Measurements from ENCODE around the gene BPIFB2. TPM values are rescaled to one million over a fixed set of nuclear protein-coding genes. Genes with fewer than 3 reads are reported as not detected.

The BPIFB2 gene
- total and polyA plus RNA-seq, 7 experiments from 2014 or later = not detected

DNA sequence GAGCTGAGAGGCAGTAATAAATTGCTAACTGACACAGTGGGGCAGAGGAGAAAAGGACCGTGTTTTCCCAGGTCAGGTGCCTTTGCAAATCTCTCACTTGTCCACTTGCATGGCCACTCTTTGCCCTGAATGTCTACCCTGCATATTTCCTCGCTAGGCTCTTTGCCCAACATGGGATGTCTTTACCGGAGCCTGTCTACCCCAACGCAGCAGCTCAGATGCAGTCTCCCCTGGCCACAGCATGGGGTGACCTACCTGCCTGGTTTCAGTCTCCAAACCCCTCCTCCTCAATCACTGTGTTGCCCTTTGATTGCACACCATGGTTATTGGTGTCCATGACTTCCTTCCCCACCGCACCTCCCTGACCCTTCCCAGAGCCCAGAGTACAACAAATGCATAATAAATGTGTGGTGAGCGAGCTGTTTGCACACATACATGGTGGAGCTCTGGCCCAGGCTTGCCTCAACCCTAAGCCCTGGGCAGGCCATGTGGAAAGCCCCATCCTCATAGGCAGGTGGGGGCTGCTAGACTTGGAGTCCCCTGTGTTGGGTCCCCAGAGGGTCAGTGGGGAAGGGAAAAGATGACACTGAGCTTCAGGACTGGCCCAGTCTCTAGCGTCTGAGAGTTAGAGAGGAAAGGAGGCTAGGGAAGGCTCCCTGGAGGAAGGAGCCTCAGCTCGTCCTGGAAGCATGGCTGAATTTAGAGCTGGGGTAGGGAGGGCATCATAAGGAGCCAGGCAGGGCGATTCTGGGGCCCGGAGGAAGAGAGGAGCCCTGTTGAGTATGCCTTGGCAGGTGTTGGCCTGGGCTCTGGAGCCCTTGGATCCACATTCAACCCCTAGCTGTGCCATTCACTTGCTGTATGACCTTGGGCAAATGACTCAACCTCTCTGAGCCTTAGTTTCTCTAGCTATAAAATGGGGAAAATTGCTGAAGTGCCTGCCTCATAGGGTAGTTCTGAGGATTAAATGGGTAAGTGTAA lies 19.6 kb downstream of the BPIFB2 start:
- H3K4me1 Mint-ChIP-seq = peaks cover 0 to 3% (median 0%) of the 10 kb centered on the region in 7 donors
- POLR2A ChIA-PET = no interaction called here
- CTCF ChIA-PET = no interaction called here

DNA sequence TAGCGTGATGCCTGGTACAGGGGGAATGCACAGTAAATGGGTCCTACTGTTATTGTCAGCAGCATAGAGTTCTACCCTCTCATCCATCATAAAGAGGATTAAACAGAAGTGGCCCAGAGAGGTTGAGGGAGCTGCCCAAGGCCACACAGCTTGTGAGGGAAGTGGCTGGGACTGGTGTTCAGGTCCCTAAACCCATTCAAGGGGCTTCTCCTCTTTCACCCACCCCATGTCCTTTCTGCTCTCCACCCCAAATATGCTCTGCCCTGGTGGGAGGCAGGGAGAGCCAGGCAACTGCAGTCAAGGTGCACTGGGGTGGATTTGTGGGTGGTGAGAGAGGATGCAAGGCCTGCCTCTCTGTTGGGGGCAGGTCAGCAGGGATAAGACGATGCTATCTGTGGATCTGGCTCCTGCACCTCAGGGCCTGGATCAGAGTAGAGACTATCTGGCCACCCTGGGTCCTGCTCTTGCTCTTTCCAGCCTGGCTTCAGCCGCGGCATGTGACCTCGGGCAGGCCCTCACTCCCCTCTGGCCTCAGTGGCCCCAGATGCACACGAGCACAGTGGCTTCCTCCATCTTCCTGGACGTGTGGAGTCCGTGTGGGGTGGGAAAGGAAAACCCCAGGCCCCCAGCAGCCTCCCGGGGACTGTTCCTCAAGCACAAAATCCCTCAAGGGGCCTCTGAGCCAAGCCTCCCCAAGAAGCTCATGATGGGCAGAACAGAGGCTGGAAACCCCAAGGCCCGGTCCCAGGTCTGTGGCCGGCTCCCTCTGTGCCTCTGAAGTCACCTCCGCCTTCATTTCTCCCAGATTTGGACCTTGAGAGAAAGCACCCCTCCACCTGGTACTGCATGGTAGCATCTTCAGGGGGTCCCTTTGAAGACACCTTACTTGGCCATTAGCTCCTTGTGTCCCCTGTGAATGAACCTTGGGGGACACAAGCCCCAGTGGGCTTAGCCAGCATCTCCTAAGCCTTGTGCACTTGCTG lies 20.6 kb downstream of the BPIFB2 start:
- ChIA-PET POLR2A (no interaction called here), CTCF (no interaction called here)
- peaks cover 0 to 9% (median 1%) of the 10 kb centered on the region in 11 donors for H3K9me3 Mint-ChIP-seq
- H3K27ac ChIP-seq (ENCODE audit: low read depth, low read length) = no peak overlapping the region
- H3K9me3 ChIP-seq (ENCODE audit: control insufficient read depth in 2 of 3, low read length in 3 of 3) = peaks cover 0 to 4% (median 0%) of the 10 kb centered on the region in 3 experiments
- H3K27ac Mint-ChIP-seq = peak overlapping the region in 1 of 9 donors; percentile 22
- DNase-seq (no peak), ATAC-seq (no peak)
- peaks cover 0 to 5% (median 0%) of the 10 kb centered on the region in 7 donors for H3K4me1 Mint-ChIP-seq
- intact Hi-C loops (cut with micrococcal nuclease) = no loop called here
- H3K4me3 ChIP-seq (ENCODE audit: low read length) = no peak overlapping the region
- H3K27me3 ChIP-seq (ENCODE audit: control insufficient read depth in 2 of 2, insufficient read depth in 2 of 2, low read length in 2 of 2) = no peaks in the 10 kb centered on the region
- H3K4me3 Mint-ChIP-seq = no peak overlapping the region
- peaks cover 0 to 7% (median 1%) of the 10 kb centered on the region in 5 donors for H3K36me3 Mint-ChIP-seq
- H3K27me3 Mint-ChIP-seq = no peaks in the 10 kb centered on the region
- no peaks in the 10 kb centered on the region for H3K36me3 ChIP-seq (ENCODE audit: control insufficient read depth in 2 of 3, insufficient read depth in 3 of 3, low read length in 3 of 3)
- H3K4me1 ChIP-seq (ENCODE audit: control insufficient read depth in 2 of 2, insufficient read depth in 2 of 2, low read length in 2 of 2) = no peaks in the 10 kb centered on the region

More for the DNA sequence above, 19.6 kb downstream of the BPIFB2 start:
- intact Hi-C loops (cut with micrococcal nuclease) = no loop called here
- Mint-ChIP-seq H3K36me3 (no peaks in the 10 kb centered on the region), H3K27ac (no peak overlapping the region), H3K4me3 (no peak overlapping the region), H3K27me3 (no peaks in the 10 kb centered on the region), H3K9me3 (no peaks in the 10 kb centered on the region)
- Histone ChIP-seq H3K4me3 (ENCODE audit: low read length) (no peak overlapping the region), H3K9me3 (ENCODE audit: control insufficient read depth in 2 of 3, low read length in 3 of 3) (no peaks in the 10 kb centered on the region), H3K27ac (ENCODE audit: low read depth, low read length) (no peak overlapping the region), H3K27me3 (ENCODE audit: control insufficient read depth in 2 of 2, insufficient read depth in 2 of 2, low read length in 2 of 2) (no peaks in the 10 kb centered on the region), H3K4me1 (ENCODE audit: control insufficient read depth in 2 of 2, insufficient read depth in 2 of 2, low read length in 2 of 2) (no peaks in the 10 kb centered on the region), H3K36me3 (ENCODE audit: control insufficient read depth in 2 of 3, insufficient read depth in 3 of 3, low read length in 3 of 3) (no peaks in the 10 kb centered on the region)
- no peak for DNase-seq
- no peak for ATAC-seq

DNA sequence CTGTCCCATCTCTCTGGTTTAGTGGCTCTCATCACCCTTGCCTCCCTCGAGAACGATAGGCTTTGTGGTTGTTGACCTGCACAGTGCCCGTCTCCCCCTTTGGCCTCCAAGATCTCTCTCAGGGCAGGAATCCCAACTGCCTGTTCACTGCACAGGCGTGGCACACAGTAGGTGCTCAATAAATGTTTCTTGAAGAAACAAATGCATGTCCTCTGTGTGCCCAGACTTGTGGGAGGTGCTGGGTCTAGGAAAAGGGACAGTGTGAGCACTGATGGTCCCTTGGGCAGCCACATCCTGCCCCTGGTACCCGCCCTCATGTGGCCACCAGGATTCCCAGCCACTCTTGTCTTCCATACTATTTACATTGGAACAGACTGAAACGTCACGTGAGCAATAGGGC lies 21.4 kb downstream of the BPIFB2 start:
- peaks cover 0 to 9% (median 3%) of the 10 kb centered on the region in 5 donors for H3K36me3 Mint-ChIP-seq
- H3K9me3 Mint-ChIP-seq = peaks cover 0 to 17% (median 6%) of the 10 kb centered on the region in 11 donors
- no peaks in the 10 kb centered on the region for H3K4me1 ChIP-seq (ENCODE audit: control insufficient read depth in 2 of 2, insufficient read depth in 2 of 2, low read length in 2 of 2)
- CTCF ChIA-PET = no interaction called here
- POLR2A ChIA-PET = no interaction called here
- H3K4me3 ChIP-seq (ENCODE audit: low read length) = no peak overlapping the region
- no peaks in the 10 kb centered on the region for H3K27me3 ChIP-seq (ENCODE audit: control insufficient read depth in 2 of 2, insufficient read depth in 2 of 2, low read length in 2 of 2)
- peaks cover 0 to 5% (median 0%) of the 10 kb centered on the region in 7 donors for H3K4me1 Mint-ChIP-seq
- DNase-seq = no peak
- no peaks in the 10 kb centered on the region for H3K27me3 Mint-ChIP-seq
- ATAC-seq = no peak
- no peak overlapping the region for H3K4me3 Mint-ChIP-seq
- no peaks in the 10 kb centered on the region for H3K36me3 ChIP-seq (ENCODE audit: control insufficient read depth in 2 of 3, insufficient read depth in 3 of 3, low read length in 3 of 3)
- no peak overlapping the region for H3K27ac ChIP-seq (ENCODE audit: low read depth, low read length)
- H3K27ac Mint-ChIP-seq = no peak overlapping the region
- H3K9me3 ChIP-seq (ENCODE audit: control insufficient read depth in 2 of 3, low read length in 3 of 3) = peaks cover 0 to 10% (median 0%) of the 10 kb centered on the region in 3 experiments
- intact Hi-C loops (cut with micrococcal nuclease) = no loop called here

DNA sequence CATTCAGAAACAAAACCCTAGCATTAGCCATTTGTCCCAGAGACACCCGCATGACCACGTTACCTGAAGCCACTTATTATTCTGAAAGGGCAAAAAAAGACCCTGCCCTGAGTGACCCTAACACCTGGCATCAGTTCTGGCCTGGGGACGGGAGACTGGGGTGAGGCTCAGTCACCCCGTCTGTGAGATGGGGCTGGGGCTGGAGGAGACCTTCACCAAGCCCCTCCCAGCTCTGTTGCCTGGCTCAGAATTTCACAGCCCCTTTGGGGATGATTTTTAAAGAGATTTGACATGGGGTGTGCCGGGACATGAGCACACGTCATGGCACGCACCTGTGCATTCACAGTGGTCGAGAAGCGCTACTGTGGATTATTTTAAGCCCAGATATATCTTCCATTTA lies 22.6 kb downstream of the BPIFB2 start:
- Mint-ChIP-seq H3K27ac (no peak overlapping the region), H3K4me3 (no peak overlapping the region), H3K4me1 (peaks cover 0 to 5% (median 0%) of the 10 kb centered on the region in 7 donors), H3K36me3 (peaks cover 0 to 9% (median 3%) of the 10 kb centered on the region in 5 donors), H3K27me3 (no peaks in the 10 kb centered on the region), H3K9me3 (peaks cover 0 to 17% (median 6%) of the 10 kb centered on the region in 11 donors)
- H3K9me3 ChIP-seq (ENCODE audit: control insufficient read depth in 2 of 3, low read length in 3 of 3) = peaks cover 0 to 10% (median 0%) of the 10 kb centered on the region in 3 experiments
- no peaks in the 10 kb centered on the region for H3K4me1 ChIP-seq (ENCODE audit: control insufficient read depth in 2 of 2, insufficient read depth in 2 of 2, low read length in 2 of 2)
- no peak overlapping the region for H3K27ac ChIP-seq (ENCODE audit: low read depth, low read length)
- DNase-seq (no peak), ATAC-seq (no peak)
- no peak overlapping the region for H3K4me3 ChIP-seq (ENCODE audit: low read length)
- H3K36me3 ChIP-seq (ENCODE audit: control insufficient read depth in 2 of 3, insufficient read depth in 3 of 3, low read length in 3 of 3) = no peaks in the 10 kb centered on the region
- no peaks in the 10 kb centered on the region for H3K27me3 ChIP-seq (ENCODE audit: control insufficient read depth in 2 of 2, insufficient read depth in 2 of 2, low read length in 2 of 2)
- intact Hi-C loops (cut with micrococcal nuclease) = no loop called here
- ChIA-PET CTCF (no interaction called here), POLR2A (no interaction called here)

DNA sequence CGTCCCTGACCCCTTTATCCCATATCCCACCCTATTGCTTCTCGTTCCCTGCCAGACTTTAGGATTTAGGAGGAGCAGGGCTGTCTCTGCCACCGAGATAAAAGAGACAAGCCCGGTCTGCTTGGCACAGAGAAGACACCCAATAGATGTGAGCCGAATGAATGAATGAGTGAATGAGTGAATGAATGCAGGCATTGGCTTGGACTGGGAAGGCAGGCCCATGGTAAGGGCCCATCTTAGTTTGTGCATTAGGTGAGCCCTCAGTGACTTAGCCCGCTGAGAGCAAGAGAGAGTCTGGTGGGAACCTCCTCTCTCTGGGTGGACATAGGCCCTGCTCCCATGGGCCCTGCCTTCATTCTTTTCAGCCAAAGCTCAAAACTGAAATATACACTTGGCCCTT lies 23.1 kb downstream of the BPIFB2 start:
- ATAC-seq = no peak
- Mint-ChIP-seq H3K4me1 (peaks cover 0 to 5% (median 0%) of the 10 kb centered on the region in 7 donors), H3K27ac (no peak overlapping the region), H3K36me3 (peaks cover 0 to 9% (median 3%) of the 10 kb centered on the region in 5 donors), H3K4me3 (no peak overlapping the region), H3K9me3 (peaks cover 0 to 17% (median 6%) of the 10 kb centered on the region in 11 donors), H3K27me3 (no peaks in the 10 kb centered on the region)
- no peaks in the 10 kb centered on the region for H3K36me3 ChIP-seq (ENCODE audit: control insufficient read depth in 2 of 3, insufficient read depth in 3 of 3, low read length in 3 of 3)
- POLR2A ChIA-PET = no interaction called here
- H3K9me3 ChIP-seq (ENCODE audit: control insufficient read depth in 2 of 3, low read length in 3 of 3) = peaks cover 0 to 10% (median 0%) of the 10 kb centered on the region in 3 experiments
- CTCF ChIA-PET = no interaction called here
- no peaks in the 10 kb centered on the region for H3K4me1 ChIP-seq (ENCODE audit: control insufficient read depth in 2 of 2, insufficient read depth in 2 of 2, low read length in 2 of 2)
- no peak for DNase-seq
- intact Hi-C loops (cut with micrococcal nuclease) = no loop called here
- H3K27ac ChIP-seq (ENCODE audit: low read depth, low read length) = no peak overlapping the region
- H3K27me3 ChIP-seq (ENCODE audit: control insufficient read depth in 2 of 2, insufficient read depth in 2 of 2, low read length in 2 of 2) = no peaks in the 10 kb centered on the region
- no peak overlapping the region for H3K4me3 ChIP-seq (ENCODE audit: low read length)

DNA sequence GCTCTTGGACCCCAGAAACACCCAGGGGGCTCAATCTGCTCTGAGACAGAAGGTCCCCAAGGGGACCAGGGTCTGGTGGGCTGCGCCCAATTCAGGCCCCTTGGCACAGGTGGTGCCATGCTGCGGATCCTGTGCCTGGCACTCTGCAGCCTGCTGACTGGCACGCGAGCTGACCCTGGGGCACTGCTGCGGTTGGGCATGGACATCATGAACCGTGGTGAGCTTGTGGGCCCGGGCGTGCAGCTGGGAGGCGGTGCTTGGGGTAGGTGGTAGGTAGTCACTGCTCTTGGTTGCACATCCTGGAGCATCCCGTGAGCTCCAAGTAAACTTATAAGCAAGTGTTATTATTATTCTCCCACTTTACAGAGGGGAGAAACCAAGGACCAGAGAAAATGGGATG lies 24.0 kb downstream of the BPIFB2 start, which contains the start of gene BPIFB6:
Gene BPIFB6 (plus strand): TSS at position 118 of the 400 bp plus-strand sequence. CDS start 0 bp downstream, at position 118.
- no peak for ATAC-seq
- intact Hi-C loops (cut with micrococcal nuclease) = no loop called here
- Histone ChIP-seq H3K9me3 (ENCODE audit: control insufficient read depth in 2 of 3, low read length in 3 of 3) (peaks cover 0 to 10% (median 0%) of the 10 kb centered on the region in 3 experiments), H3K27me3 (ENCODE audit: control insufficient read depth in 2 of 2, insufficient read depth in 2 of 2, low read length in 2 of 2) (no peaks in the 10 kb centered on the region), H3K27ac (ENCODE audit: low read depth, low read length) (no peak within 1 kb of the TSS), H3K4me3 (ENCODE audit: low read length) (no peak within 1 kb of the TSS), H3K36me3 (ENCODE audit: control insufficient read depth in 2 of 3, insufficient read depth in 3 of 3, low read length in 3 of 3) (no peaks in the 10 kb centered on the region), H3K4me1 (ENCODE audit: control insufficient read depth in 2 of 2, insufficient read depth in 2 of 2, low read length in 2 of 2) (no peaks in the 10 kb centered on the region)
- ChIA-PET POLR2A (no interaction called here), CTCF (no interaction called here)
- Mint-ChIP-seq H3K4me3 (no peak within 1 kb of the TSS), H3K4me1 (peaks cover 0 to 5% (median 0%) of the 10 kb centered on the region in 7 donors), H3K27me3 (no peaks in the 10 kb centered on the region), H3K27ac (peak within 1 kb of the TSS in 1 of 9 donors; percentile 12), H3K9me3 (peaks cover 0 to 17% (median 6%) of the 10 kb centered on the region in 11 donors), H3K36me3 (peaks cover 0 to 9% (median 3%) of the 10 kb centered on the region in 5 donors)
- no peak for DNase-seq

Measured in naive thymus-derived CD4-positive, alpha-beta T cell (primary cell).